HG03565 (cell line): Measurements from ENCODE around the gene NR1I2.

Source experiments
- ATAC-seq: cut with Tn5 transposase; IDR thresholded peaks from one replicate; pipeline ENCODE4 v1.9.1; 2021; ENCODE audit warnings: mild to moderate bottlenecking, moderate library complexity; ENCODE audit not compliant: unreplicated experiment

NR1I2 gene

DNA sequence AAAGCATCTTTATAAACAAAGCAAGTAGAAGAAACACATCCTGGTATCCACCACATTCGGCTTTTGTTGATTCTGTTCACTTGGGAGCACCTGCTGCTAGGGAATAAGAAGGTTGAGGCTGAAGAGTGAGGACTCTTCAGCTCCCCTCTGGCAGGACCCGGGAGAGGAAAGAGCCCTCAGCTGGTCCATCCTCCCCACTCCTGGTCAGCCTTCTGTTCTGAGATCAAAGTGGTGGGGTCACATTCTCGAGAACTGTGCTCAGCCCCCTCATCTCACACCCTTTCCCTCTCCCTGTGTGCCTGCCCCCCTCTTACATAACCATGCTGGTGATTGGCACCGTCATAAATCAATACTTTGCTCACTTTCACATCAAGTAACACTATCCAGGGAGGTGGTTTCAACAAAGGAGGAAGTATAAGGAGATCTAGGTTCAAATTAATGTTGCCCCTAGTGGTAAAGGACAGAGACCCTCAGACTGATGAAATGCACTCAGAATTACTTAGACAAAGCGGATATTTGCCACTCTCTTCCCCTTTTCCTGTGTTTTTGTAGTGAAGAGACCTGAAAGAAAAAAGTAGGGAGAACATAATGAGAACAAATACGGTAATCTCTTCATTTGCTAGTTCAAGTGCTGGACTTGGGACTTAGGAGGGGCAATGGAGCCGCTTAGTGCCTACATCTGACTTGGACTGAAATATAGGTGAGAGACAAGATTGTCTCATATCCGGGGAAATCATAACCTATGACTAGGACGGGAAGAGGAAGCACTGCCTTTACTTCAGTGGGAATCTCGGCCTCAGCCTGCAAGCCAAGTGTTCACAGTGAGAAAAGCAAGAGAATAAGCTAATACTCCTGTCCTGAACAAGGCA, at the start of gene NR1I2:
NR1I2 (plus strand) TSS at position 772 of the 869 bp plus-strand sequence.
- no peak for ATAC-seq

- ATAC-seq, result no peak
Measured at GRCh38 chr3:119733812-119734211, 48.1 kb upstream of the NR1I2 start.

DNA sequence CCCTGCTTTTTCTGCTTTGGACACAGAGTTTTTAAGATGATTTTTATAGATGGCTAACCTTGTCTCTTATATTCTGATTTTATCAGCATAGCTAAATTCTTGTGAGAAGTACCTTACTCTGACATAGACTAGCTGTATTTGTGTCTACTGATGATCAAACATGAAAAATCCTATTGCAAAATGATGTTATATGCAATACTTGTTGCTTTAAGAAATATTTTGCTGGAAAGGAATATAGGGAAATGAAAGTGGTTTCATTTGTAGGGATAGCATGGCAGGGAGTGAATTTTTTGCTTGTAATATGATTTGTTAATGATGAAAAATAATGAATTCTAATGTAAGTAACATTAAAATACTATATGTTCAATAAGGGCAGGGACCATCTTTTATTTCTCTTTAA, 43.2 kb upstream of the NR1I2 start:
- no peak for ATAC-seq

GRCh38 chr3:119741657-119742590, 40.0 kb upstream of the NR1I2 start:
- ATAC-seq, result no peak

DNA sequence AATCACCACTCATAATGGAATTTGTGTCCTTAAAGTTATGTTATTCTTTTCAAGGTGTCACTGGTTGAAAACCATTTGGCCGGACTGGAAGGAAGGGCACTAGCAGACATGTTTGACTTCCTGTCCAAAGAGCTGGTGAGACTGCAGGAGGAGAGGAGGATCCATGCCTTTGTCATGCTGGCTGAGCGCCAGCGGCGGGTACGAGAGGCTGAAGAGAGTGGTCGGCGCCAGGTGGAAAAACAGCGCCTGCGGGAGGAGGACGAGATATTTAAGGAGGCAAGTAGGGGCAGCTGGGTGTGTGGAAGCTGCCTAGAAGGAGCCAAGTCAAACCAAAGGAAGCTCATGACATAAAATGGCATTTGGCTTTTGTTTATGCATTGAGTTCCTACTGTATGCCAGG, 38.0 kb upstream of the NR1I2 start:
- ATAC-seq, result no peak

GRCh38 chr3:119745942-119746341, 36.0 kb upstream of the NR1I2 start:
- ATAC-seq, result no peak

DNA sequence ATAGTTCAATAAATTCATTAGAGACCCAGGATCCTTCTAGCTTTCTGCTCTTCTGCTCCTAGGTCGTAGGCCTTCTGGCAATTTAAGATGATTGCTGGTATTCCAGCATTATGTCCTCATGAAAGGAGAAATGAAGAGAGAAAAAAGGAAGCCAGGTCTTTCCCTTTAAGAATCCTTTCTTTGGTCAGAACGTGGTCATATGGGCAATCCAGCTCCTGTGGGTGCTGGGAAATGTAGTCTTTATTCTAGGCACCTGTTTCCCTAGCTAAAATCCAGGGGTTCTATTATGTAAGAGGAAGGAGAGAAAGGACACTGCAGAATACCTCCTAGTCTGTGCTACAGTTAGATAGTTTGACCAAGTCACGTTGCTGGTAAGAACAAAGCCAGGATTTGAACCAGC, 35.5 kb upstream of the NR1I2 start:
- ATAC-seq, result no peak

DNA sequence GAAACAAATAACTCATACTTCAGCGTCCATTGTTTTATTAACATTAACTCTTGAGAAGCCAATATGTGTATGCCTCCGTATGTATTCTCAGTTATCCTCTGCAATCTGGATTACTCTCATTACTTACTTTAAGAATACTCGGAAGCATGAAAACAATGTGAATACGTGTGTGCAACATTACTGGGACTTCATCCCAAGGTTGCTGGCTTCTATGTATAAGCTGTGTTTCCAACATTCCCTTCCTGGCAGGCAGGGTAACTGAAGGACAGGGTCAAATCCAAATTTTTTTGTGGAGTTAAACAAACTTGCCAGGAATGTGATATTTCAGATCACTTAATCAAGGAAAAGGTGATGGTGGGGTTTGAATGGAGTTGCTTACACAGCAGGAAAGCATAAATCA, 34.5 kb upstream of the NR1I2 start:
- ATAC-seq, result no peak

DNA sequence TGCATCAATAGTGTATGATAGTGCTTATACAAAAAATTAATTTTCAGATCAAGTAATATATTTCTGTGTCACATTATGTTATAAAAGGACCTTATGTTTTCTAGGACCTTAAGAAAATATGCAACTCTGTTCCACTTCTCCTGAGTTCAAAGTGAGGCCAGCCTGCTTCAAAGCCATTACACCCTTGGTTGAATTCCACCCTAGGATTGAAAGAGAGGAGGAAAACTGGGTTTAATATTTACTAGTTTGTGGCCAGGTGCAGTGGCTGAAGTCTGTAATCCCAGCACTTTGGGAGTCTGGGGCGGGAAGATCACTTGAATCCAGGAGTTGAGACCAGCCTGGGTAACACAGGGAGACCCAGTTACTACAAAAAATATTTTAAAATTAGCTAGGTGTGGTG, 32.9 kb upstream of the NR1I2 start:
- ATAC-seq, result no peak

- no peak for ATAC-seq
Measured at GRCh38 chr3:119751423-119751822, 30.5 kb upstream of the NR1I2 start.

- ATAC-seq, result peak; percentile 67
Measured at GRCh38 chr3:119759962-119760361, 21.9 kb upstream of the NR1I2 start.

- no peak for ATAC-seq
Measured at GRCh38 chr3:119762876-119763275, 19.0 kb upstream of the NR1I2 start.

DNA sequence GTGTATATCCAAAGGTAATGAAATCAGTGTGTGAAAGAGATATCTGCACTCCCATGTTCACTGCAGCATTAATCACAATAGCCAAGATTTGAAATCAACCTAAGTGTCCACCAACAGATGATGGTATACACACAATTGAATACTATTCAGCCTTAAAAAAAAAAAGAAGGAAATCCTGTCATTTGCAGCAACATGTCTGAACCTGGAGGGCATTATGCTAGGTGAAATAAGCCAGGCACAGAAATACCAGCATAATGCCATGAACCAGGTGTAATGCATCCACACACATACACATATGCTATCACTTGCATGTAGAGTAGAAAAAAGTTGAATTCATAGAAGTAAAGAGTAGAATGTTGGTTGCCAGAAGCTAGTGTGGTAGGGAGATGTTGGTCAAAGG, 18.4 kb upstream of the NR1I2 start:
- ATAC-seq, result no peak

- ATAC-seq, result no peak
Measured at GRCh38 chr3:119765239-119765638, 16.7 kb upstream of the NR1I2 start.

- ATAC-seq, result no peak
Measured at GRCh38 chr3:119767936-119768601, 13.8 kb upstream of the NR1I2 start.

DNA sequence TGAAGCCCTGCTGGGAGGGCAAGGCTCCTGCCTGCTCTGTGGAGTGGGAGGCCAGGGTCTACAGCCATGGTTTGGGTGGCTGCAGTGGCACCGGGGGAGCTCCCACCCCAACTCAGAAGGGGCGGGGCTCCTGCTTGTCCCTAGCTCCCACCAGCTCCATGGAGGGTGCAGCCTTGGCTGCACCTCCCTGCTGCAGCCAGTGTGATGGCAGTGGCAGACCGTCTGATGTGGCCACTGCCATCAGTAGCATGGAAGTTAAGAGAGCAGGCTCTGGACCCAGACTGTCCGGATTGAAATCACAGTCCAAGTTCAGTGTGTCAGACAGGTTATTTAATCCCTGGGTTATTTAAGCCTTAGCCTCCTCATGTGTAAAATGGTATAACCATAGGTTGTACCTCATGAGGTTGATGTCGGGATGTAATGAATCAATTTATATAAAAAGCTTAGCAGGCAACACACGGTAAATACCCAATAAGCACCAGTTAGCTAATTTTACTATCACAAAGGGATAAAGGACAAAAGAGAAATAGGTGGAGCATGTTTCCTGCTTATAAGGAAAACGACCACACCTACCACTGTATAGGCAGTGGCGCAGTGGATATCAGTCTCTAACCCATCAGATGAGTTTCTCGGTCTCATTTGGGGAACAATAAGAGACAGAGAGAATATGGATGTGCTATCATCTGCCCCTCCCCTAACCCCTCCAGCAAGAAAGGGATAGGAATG, 13.1 kb upstream of the NR1I2 start:
- no peak for ATAC-seq

- no peak for ATAC-seq
Measured at GRCh38 chr3:119769394-119770149, 12.3 kb upstream of the NR1I2 start.

DNA sequence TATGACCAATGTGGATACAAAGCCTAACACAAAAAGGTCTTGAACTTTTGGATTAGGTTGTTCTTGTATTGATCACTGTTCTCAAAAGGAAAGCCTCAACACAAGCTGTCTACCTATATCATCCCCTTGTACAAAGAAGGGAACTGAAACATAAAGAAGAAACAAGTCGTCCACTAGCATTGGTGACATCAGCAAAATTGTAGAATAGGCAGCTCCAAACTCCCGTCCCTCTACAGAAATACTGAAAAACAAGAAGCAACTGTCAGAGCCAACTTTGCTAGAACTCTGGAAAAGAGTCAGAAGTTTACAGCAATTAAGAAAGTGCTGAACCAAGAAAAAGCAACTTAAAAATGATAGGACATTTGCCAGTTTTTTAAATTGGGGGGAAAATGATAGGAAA, 7.5 kb upstream of the NR1I2 start:
- ATAC-seq, result peak; percentile 92

DNA sequence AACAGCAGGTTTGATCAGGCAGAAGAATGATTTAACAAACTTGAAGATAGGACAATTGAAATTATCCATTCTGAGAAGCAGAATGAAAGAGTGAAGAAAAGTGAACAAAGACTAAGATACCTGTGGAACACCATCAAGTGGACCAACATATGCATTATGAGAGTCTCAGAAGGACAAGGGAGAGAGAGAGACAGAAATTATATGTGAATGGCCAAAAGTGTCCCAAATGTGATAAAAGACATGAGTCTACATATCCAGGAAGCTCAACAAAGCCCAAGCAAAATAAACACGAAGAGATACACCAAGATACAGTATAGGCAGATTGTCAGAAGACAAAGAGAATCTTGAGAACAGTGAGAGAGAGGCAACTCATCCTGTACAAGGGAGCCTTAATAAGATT, 5.6 kb upstream of the NR1I2 start:
- ATAC-seq, result no peak

DNA sequence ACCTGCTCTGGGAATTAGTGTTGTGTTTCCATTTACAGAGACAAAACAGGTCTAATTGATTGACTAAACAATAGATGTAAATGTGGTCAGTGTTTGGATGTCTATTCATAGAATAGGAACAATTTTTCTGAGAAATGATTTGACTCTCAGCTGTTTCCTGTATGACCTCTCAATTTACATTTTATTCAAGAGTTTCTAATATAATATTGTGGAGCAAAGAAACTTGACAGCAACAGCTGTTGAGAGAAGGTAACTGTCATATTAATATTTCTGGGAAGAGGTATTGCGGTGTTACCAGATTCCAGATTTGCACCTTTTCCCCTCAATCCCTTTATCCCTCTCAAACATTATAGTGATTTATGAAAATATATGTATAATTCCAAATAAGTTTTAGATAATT, 3.7 kb upstream of the NR1I2 start:
- no peak for ATAC-seq
